ENCODE results near the gene CRIM1.

Gene CRIM1

DNA sequence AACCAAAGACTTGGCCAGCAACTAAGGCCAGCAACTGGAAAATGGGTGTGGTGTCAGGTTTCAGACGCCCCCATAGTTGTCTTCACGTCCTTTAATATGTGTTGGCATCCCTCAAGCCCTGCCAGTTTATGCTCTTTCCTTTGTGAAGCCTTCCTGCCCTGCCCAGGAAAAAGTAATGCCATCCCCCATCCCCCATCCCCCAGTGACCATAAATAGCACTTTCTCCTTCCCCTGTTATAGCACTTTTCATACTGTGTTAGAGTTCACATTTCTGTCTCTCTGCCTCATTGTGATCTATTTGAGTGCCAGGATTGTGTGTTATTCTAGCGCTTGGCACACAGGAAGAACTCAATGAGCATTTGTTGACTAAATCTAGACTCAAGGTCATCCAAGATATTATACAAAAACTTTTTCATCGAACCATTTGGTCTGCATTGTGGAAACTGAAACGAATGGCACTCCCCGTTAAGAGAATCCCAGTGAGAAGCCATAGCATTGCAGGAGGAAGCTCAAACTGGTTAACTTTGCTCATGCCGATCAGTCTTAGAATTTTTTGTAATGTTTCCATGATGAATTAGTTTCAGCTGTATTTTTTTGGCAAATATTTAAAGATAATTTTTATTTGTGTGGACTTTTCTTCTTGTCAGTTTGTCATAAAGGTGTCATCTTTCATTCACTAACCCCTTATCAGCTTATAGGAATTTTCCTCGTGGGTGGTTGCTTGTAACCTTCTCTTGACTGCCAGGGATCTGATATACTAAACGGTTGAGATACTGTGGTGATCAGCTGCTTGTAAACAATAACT, 15.7 kb downstream of the CRIM1 start:
- no peak overlapping the region for H3K4me3 ChIP-seq (ENCODE audit: low read depth, low read length)
- TF ChIP-seq, protein P1, sequence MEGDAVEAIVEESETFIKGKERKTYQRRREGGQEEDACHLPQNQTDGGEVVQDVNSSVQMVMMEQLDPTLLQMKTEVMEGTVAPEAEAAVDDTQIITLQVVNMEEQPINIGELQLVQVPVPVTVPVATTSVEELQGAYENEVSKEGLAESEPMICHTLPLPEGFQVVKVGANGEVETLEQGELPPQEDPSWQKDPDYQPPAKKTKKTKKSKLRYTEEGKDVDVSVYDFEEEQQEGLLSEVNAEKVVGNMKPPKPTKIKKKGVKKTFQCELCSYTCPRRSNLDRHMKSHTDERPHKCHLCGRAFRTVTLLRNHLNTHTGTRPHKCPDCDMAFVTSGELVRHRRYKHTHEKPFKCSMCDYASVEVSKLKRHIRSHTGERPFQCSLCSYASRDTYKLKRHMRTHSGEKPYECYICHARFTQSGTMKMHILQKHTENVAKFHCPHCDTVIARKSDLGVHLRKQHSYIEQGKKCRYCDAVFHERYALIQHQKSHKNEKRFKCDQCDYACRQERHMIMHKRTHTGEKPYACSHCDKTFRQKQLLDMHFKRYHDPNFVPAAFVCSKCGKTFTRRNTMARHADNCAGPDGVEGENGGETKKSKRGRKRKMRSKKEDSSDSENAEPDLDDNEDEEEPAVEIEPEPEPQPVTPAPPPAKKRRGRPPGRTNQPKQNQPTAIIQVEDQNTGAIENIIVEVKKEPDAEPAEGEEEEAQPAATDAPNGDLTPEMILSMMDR (IDR thresholded peaks at IDR 0.05; ENCODE audit: control insufficient read depth, extremely low read depth, insufficient read depth) = no peak
- no peak for DNase-seq (ENCODE audit: low read depth)

DNA sequence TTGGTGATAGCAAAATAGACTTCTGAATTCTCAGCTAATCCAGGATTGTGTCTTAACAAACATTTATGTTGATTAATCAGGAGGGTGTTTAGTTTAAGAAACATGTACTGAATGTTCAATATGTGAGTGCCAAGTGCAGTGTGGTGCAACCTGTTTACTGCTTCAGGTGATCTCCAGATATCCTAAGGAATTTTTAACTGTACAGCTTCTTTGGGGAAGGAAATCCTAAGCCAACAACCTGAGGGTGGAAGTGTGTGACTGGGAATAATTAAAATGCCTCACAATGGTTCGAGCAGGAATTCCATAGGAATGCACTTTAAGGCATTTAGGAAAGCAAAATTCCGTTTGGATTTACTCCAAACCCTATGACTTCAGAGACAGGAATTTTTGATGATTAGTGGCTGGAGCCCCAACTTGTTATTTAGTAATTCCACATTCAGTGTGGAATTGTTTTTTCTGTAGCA, 16.4 kb downstream of the CRIM1 start:
- TF ChIP-seq, protein P1 (IDR thresholded peaks at IDR 0.05; ENCODE audit: control insufficient read depth, extremely low read depth, insufficient read depth) = no peak
- no peak for DNase-seq (ENCODE audit: low read depth)
- no peak overlapping the region for H3K4me3 ChIP-seq (ENCODE audit: low read depth, low read length)

DNA sequence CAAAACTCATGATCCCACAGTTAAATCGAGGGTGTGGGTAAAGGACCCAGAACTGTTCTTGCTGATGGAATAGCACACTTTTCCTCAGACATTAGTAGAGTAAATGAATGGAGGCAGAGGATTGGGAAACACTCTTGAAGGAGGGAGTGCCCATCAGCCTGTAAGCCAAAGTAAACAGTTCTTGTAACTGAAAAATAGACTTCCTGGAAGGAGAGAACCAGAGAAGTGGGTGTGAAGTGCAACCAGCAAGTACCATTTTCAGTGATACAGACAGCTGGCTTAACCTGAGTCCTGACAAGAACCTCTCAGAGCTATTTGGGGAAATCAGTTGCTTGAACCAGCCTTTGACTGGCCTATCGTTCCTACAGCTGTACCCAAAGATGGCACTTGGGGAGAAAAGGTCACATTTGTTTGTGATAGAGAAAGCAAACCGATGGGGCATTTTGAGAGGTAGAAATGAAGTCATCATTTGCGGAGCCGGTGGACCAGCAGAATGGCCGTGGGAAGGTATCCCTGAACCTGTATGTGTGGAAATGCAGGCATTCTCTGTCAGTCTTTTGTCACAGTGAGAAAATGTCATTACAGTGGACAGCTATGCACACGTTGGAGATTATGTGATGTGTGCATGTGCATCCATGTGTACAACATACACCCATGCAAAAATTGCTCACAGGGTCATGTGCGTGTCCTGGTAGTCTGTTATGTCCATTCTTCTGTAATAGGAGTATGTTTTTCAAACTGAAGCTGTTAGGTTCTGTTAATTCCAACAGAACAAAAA, 17.8 kb downstream of the CRIM1 start:
- TF ChIP-seq, protein P1 (IDR thresholded peaks at IDR 0.05; ENCODE audit: control insufficient read depth, extremely low read depth, insufficient read depth) = no peak
- H3K4me3 ChIP-seq (ENCODE audit: low read depth, low read length) = no peak overlapping the region
- DNase-seq (ENCODE audit: low read depth) = no peak

DNA sequence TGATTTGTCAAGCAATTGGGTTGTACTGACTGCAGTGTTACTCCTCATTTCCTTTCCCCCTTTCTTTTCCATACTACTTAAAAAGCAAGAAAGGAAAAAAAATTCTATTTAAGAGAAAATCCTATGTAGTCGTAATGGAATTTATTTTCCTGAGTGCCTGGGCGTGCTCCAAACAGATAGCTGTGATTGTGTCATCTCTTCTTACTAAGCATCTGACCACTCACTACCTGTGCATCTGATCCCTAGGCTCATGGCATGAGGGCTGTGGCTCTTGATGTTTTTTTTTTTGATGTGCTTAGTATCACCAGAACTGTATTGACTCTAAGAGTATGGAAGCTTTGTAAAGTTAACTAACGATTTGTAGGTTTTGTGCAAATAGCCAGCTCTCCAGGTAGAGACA, 19.0 kb downstream of the CRIM1 start:
- TF ChIP-seq, protein P1 (IDR thresholded peaks at IDR 0.05; ENCODE audit: control insufficient read depth, extremely low read depth, insufficient read depth) = no peak
- no peak for DNase-seq (ENCODE audit: low read depth)
- H3K4me3 ChIP-seq (ENCODE audit: low read depth, low read length) = no peak overlapping the region

DNA sequence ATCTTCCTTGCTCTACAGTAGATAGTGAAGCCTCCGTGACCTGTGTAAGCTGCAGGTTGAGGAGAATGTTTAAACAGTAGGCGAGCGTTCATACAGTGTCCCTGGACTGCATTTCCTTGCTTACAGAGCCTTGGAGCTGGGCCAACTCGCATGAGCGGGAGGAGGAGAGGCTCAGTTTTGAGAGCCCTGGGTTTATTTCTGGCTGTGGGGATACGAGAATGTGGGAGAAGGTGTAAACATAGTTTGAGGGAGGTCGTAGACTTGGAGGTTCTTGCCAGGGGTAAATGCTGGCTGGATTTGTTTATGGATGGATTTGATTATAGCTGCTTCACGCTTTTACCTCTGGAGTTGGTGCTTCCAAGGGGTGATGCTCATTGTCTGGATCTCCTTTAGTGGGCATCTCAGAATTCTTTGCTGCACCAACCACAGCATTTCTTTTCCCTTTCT, 20.8 kb downstream of the CRIM1 start:
- TF ChIP-seq, protein P1 (IDR thresholded peaks at IDR 0.05; ENCODE audit: control insufficient read depth, extremely low read depth, insufficient read depth) = no peak
- no peak for DNase-seq (ENCODE audit: low read depth)
- H3K4me3 ChIP-seq (ENCODE audit: low read depth, low read length) = no peak overlapping the region

DNA sequence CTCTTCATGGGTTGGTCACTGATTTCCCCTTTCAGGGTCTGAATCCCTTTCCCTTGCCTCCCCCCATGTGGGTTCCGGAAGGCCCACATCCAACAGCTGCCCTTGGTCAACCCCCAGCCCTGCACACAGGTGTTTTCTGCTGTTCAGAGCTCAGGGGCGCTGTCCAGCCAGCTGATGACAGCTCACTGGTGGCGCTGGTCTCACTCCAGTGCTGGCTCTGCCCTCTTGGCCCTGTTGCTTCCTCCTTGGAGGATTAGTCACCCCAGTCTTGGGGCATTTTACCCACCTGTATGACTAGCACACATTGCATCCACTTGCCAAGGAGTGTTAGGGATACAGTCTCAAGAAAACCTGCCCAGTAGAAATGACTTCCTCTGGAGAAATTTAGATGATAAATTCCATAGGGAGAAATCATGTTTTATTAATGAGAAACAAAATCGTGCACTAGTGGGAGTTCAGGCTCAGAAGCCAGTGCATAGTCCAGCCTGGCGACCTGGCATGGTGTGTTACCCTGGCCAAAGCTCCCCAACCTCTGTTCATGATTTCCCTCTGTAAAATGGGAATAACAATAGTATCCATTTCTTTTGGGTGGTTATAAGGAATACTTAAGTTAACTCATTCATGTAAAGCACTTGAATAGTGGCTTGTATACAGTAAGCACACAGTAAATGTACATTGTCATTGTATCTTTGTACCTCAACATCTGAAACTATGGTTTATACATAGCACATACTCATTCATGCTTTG, 21.6 kb downstream of the CRIM1 start:
- TF ChIP-seq, protein P1 (IDR thresholded peaks at IDR 0.05; ENCODE audit: control insufficient read depth, extremely low read depth, insufficient read depth) = no peak
- DNase-seq (ENCODE audit: low read depth) = no peak
- H3K4me3 ChIP-seq (ENCODE audit: low read depth, low read length) = no peak overlapping the region

Data from LNCaP clone FGC (cell line).